HepG2 (cell line): ENCODE data around the gene NOXO1. TPM values are rescaled to one million over a fixed set of nuclear protein-coding genes. Genes with fewer than 3 reads are reported as not detected.

Experiments used
- ATRX ChIP-seq: sonication (generic); formaldehyde crosslinking; IDR thresholded peaks from 2 replicates; pipeline ENCODE4 v1.4.0; 2020; ENCODE audit warnings: missing genetic modification reagents, borderline replicate concordance
- BHLHE40 ChIP-seq: IDR thresholded peaks from 2 replicates; pipeline ENCODE4 v1.6.1; 2011; ENCODE audit warnings: low read length, improper control_type of control experiment
- ELF4 ChIP-seq: sonication (generic); formaldehyde crosslinking; IDR thresholded peaks from 2 replicates; pipeline ENCODE4 v1.5.0; 2020; ENCODE audit warnings: missing genetic modification reagents, mild to moderate bottlenecking, moderate library complexity, borderline replicate concordance
- MXI1 ChIP-seq: IDR thresholded peaks from 3 replicates; pipeline ENCODE4 v1.6.1; 2012; ENCODE audit warnings: low read depth, low read length, inconsistent platforms, borderline replicate concordance
- NCOA5 ChIP-seq: sonication (generic); formaldehyde crosslinking; IDR thresholded peaks from 2 replicates; pipeline ENCODE4 v1.4.0; 2020; ENCODE audit warnings: missing genetic modification reagents
- PHF5A ChIP-seq: IDR thresholded peaks from one replicate; pipeline ENCODE4 v1.6.1; 2018; ENCODE audit warnings: low read depth, missing genetic modification reagents; ENCODE audit not compliant: unreplicated experiment
- PHF8 ChIP-seq: sonication (generic); formaldehyde crosslinking; IDR thresholded peaks from 2 replicates; pipeline ENCODE4 v1.5.0; 2020; ENCODE audit warnings: missing genetic modification reagents
- TCF12 ChIP-seq, 2 experiments: fragments of 450-650 bp in 1 of 2; sonication (generic) in 1 of 2; formaldehyde crosslinking in 1 of 2; IDR thresholded peaks; 2 replicates each; pipeline versions ENCODE4 v1.6.1 to v1.8.0; 2017 to 2022; ENCODE audit warnings: antibody characterized with exemption in 1 of 2, mild to moderate bottlenecking in 1 of 2, missing genetic modification reagents in 1 of 2, moderate library complexity in 1 of 2
- ZBTB42 ChIP-seq: sonication (generic); formaldehyde crosslinking; IDR thresholded peaks from 2 replicates; pipeline ENCODE4 v1.5.0; 2020; ENCODE audit warnings: mild to moderate bottlenecking, missing genetic modification reagents
- ZFYVE20 ChIP-seq: sonication (generic); formaldehyde crosslinking; IDR thresholded peaks from 2 replicates; pipeline ENCODE4 v1.8.0; 2023; ENCODE audit warnings: low read depth, mild to moderate bottlenecking, moderate library complexity, missing genetic modification reagents, borderline replicate concordance
- ZNF530 ChIP-seq: sonication (generic); formaldehyde crosslinking; IDR thresholded peaks from 2 replicates; pipeline ENCODE4 v1.5.0; 2020; ENCODE audit warnings: low read depth, mild to moderate bottlenecking, missing genetic modification reagents
- ZNF660 ChIP-seq: sonication (generic); formaldehyde crosslinking; IDR thresholded peaks from 2 replicates; pipeline ENCODE4 v1.5.1; 2020; ENCODE audit warnings: mild to moderate bottlenecking, low read depth, missing genetic modification reagents, borderline replicate concordance
- ZNF777 ChIP-seq: sonication (generic); formaldehyde crosslinking; IDR thresholded peaks from 2 replicates; pipeline ENCODE4 v1.4.0; 2020; ENCODE audit warnings: missing genetic modification reagents
- ZNF790 ChIP-seq: sonication (generic); formaldehyde crosslinking; IDR thresholded peaks from 2 replicates; pipeline ENCODE4 v1.8.0; 2022; ENCODE audit warnings: missing genetic modification reagents, mild to moderate bottlenecking, borderline replicate concordance
- polyA plus RNA-seq, 8 experiments: library from polyadenylated mRNA; depleted of rRNA in 3 of 8; stranded (reverse) in 7 of 8; unstranded in 1 of 8; fragments of >200 nt; fragmentation: Illumina TruSeq in 4 of 8; extraction: Trizol in 4 of 8; gene quantifications; 2 replicates each; pipeline versions ENCODE4 v1.2.1 to v1.2.3, GENCODE V29; 2011 to 2016; ENCODE audit warnings: low read depth in 4 of 8, missing spikeins in 1 of 8, mixed read lengths in 1 of 8; ENCODE audit not compliant: insufficient read depth in 1 of 8
- total RNA-seq, 5 experiments: library from RNA; depleted of rRNA; stranded (reverse); fragments of >200 nt; fragmentation: Illumina TruSeq; extraction: Trizol; gene quantifications; 2 replicates each; pipeline ENCODE4 v1.2.3, GENCODE V29; 2016; ENCODE audit warnings: low read depth in 1 of 5
- TF ChIP-seq, protein P1 (sequence below): sonication (generic); formaldehyde crosslinking; IDR thresholded peaks from 2 replicates; pipeline ENCODE4 v1.4.0; 2020; ENCODE audit warnings: mild to moderate bottlenecking, missing genetic modification reagents
- TF ChIP-seq, protein P2 (sequence below): sonication (generic); formaldehyde crosslinking; IDR thresholded peaks from 2 replicates; pipeline ENCODE4 v1.8.0; 2023; ENCODE audit warnings: mild to moderate bottlenecking, missing genetic modification reagents
- TF ChIP-seq, protein P3 (sequence below): sonication (generic); formaldehyde crosslinking; conservative IDR thresholded peaks from 2 replicates; pipeline ENCODE4 v1.5.0; 2020; ENCODE audit warnings: missing genetic modification reagents

The NOXO1 gene
- total and polyA plus RNA-seq, 2 of the 13 experiments (the other 11 are each of a cell fraction or from before 2014, with no cell fraction given): 0.69 to 1.4 TPM

DNA sequence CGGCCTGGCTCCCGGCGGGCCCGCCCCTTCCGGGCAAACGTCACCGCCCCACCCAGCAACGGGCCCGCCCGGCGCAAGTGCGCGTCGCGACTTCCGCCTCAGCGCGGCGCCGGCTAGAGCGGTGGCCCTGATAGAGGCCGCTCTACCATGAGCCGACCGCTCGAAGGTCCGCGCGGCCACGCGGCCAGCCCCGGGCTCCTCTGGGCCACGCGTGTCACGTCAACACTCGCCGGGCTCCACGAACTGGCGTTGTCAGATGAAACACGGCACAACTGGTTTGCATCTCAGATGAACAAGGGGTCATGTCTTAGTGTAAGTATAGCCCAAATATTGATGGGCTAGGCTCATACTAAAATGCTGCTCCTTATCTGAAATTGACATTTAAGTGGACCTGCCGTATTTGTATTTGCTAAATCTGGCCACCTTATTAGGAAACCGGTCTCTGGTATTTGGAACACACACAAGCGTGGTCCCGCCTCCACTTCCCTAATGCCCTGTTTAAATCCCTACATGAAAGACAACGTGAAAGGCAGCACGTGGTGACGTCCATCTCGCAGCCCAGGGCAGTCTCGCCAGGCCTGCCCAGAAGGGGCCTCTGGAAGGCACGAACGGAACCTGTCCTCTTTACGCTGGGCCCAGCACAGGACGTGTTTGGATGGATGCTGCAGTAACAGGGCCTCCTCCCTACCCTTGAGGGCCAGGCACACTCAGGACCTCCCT, 28.7 kb upstream of the NOXO1 start, which contains the start of gene ZNF598 (continued):
- TF ChIP-seq, protein P1, sequence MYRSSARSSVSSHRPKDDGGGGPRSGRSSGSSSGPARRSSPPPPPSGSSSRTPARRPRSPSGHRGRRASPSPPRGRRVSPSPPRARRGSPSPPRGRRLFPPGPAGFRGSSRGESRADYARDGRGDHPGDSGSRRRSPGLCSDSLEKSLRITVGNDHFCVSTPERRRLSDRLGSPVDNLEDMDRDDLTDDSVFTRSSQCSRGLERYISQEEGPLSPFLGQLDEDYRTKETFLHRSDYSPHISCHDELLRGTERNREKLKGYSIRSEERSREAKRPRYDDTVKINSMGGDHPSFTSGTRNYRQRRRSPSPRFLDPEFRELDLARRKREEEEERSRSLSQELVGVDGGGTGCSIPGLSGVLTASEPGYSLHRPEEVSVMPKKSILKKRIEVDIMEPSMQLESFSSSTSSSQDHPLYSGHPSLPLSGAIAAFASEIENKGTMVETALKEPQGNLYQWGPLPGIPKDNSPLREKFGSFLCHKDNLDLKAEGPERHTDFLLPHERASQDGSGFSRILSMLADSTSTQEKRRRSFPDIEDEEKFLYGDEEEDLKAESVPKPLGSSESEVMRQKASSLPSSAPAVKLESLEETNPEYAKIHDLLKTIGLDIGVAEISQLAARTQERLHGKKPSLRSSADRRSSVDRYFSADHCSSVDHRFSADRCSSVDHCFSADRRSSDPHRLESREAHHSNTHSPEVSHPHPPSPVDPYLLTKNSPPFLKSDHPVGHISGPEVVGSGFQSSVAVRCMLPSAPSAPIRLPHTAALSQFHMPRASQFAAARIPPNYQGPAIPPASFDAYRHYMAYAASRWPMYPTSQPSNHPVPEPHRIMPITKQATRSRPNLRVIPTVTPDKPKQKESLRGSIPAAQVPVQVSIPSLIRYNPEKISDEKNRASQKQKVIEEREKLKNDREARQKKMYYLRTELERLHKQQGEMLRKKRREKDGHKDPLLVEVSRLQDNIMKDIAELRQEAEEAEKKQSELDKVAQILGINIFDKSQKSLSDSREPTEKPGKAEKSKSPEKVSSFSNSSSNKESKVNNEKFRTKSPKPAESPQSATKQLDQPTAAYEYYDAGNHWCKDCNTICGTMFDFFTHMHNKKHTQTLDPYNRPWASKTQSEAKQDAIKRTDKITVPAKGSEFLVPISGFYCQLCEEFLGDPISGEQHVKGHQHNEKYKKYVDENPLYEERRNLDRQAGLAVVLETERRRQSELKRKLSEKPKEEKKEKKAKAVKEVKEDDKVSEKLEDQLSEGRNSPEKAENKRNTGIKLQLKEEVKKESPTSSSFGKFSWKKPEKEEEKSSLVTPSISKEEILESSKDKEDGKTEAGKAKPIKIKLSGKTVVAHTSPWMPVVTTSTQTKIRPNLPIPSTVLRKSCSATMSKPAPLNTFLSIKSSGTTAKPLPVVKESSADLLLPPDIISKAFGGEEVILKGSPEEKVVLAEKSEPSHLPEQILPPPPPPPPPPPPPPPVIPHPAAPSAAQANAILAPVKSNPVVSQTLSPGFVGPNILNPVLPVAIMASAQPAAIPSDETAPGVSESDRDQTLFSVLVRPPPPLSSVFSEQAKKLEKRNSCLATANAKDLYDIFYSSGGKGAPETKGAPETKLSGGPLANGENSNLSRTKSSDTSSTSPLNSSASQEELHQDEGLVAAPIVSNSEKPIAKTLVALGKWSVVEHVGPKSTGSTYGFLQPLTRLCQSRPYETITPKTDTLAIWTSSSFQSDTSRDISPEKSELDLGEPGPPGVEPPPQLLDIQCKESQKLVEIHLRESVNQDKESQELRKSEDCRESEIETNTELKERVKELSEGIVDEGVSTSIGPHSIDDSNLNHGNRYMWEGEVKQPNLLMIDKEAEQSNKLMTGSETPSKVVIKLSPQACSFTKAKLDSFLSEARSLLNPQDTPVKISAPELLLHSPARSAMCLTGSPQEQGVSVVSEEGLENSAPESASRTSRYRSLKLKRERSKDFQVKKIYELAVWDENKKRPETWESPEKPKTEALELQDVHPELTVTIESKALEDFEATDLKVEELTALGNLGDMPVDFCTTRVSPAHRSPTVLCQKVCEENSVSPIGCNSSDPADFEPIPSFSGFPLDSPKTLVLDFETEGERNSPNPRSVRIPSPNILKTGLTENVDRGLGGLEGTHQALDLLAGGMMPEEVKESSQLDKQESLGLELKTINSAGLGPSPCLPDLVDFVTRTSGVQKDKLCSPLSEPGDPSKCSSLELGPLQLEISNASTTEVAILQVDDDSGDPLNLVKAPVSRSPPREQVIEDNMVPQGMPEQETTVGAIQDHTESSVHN (CRISPR knock-in tag): no peak
- peak; percentile 28; the same call in 1 of the 2 replicates for TF ChIP-seq BHLHE40
- no peak for TF ChIP-seq ATRX
- TF ChIP-seq, protein P2, sequence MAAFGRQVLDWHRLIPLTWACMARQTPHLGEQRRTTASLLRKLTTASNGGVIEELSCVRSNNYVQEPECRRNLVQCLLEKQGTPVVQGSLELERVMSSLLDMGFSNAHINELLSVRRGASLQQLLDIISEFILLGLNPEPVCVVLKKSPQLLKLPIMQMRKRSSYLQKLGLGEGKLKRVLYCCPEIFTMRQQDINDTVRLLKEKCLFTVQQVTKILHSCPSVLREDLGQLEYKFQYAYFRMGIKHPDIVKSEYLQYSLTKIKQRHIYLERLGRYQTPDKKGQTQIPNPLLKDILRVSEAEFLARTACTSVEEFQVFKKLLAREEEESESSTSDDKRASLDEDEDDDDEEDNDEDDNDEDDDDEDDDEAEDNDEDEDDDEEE (CRISPR knock-in tag): peak; percentile 84; the same call in 1 of the 2 replicates
- TF ChIP-seq ZNF660 (CRISPR knock-in tag): no peak
- TF ChIP-seq ZNF790 (CRISPR knock-in tag): peak; percentile 70; the same call in 1 of the 2 replicates
- no peak for TF ChIP-seq ZNF530 (CRISPR knock-in tag)
- TF ChIP-seq, protein P3, sequence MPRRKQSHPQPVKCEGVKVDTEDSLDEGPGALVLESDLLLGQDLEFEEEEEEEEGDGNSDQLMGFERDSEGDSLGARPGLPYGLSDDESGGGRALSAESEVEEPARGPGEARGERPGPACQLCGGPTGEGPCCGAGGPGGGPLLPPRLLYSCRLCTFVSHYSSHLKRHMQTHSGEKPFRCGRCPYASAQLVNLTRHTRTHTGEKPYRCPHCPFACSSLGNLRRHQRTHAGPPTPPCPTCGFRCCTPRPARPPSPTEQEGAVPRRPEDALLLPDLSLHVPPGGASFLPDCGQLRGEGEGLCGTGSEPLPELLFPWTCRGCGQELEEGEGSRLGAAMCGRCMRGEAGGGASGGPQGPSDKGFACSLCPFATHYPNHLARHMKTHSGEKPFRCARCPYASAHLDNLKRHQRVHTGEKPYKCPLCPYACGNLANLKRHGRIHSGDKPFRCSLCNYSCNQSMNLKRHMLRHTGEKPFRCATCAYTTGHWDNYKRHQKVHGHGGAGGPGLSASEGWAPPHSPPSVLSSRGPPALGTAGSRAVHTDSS (CRISPR knock-in tag): no peak
- TF ChIP-seq ZBTB42: no peak; the same call in 1 of the 2 replicates
- TF ChIP-seq PHF8 (CRISPR knock-in tag): peak; percentile 86
- no peak for TF ChIP-seq TCF12 (IDR thresholded peaks at IDR 0.05)
- no peak for TF ChIP-seq TCF12 (CRISPR knock-in tag; IDR thresholded peaks at IDR 0.05)
- no peak for TF ChIP-seq ZNF777
- no peak for TF ChIP-seq PHF5A
- TF ChIP-seq ZFYVE20 (CRISPR knock-in tag): no peak
- peak; percentile 51; the same call in 1 of the 3 replicates for TF ChIP-seq MXI1
- no peak for TF ChIP-seq NCOA5 (CRISPR knock-in tag)
- TF ChIP-seq ELF4 (CRISPR knock-in tag): no peak
